Suprapubic skin (tissue), 4 donors: ENCODE results near the gene NMB. TPM values are rescaled to one million over a fixed set of nuclear protein-coding genes. Genes with fewer than 3 reads are reported as not detected.
A peak's percentile ranks its signal among the peaks of the same experiment; 100 is the strongest.

Source experiments
- DNase-seq, 2 donors: peaks; one replicate each; pipeline ENCODE4 v3.0.0-alpha.2; 2019; ENCODE audit warnings: low spot score in 2 of 2
- H3K27ac ChIP-seq: fragments of 200-600 bp; sonication (generic); one replicate; pipeline ENCODE4 v1.5.1; 2019
- H3K27me3 ChIP-seq: fragments of 200-600 bp; sonication (generic); one replicate; pipeline ENCODE4 v1.5.1; 2019
- H3K36me3 ChIP-seq: fragments of 200-600 bp; sonication (generic); one replicate; pipeline ENCODE4 v1.5.1; 2019
- H3K4me1 ChIP-seq: fragments of 200-600 bp; sonication (generic); one replicate; pipeline ENCODE4 v1.5.1; 2019
- H3K4me3 ChIP-seq: fragments of 200-600 bp; sonication (generic); one replicate; pipeline ENCODE4 v1.5.1; 2019; ENCODE audit warnings: mild to moderate bottlenecking
- H3K9me3 ChIP-seq: fragments of 200-600 bp; sonication (generic); one replicate; pipeline ENCODE4 v1.5.1; 2019
- CTCF ChIP-seq, 2 donors: fragments of 200-600 bp in 1 of 2; fragments of 450-650 bp in 1 of 2; sonication (generic) in 1 of 2; IDR thresholded peaks; one replicate each; pipeline ENCODE4 v1.5.1; 2016 to 2019; ENCODE audit warnings: antibody characterized with exemption in 2 of 2, mild to moderate bottlenecking in 1 of 2, moderate library complexity in 1 of 2
- EP300 ChIP-seq: sonication (generic); formaldehyde crosslinking; IDR thresholded peaks from one replicate; pipeline ENCODE4 v1.6.1; 2017; ENCODE audit warnings: antibody characterized with exemption
- POLR2A ChIP-seq, 2 donors: fragments of 450-650 bp; IDR thresholded peaks; one replicate each; pipeline ENCODE4 v1.6.1; 2017; ENCODE audit warnings: antibody characterized with exemption in 2 of 2, mild to moderate bottlenecking in 2 of 2, moderate library complexity in 2 of 2
- POLR2AphosphoS5 ChIP-seq, 3 donors: sonication (generic); formaldehyde crosslinking; IDR thresholded peaks; one replicate each; pipeline ENCODE4 v1.6.1; 2017; ENCODE audit warnings: antibody characterized with exemption in 3 of 3
- WGBS: methylation state at CpG from one replicate; pipeline ENCODE4 v1.1.5; 2018; 5-methylcytosine and 5-hydroxymethylcytosine counted together
- total RNA-seq, 4 donors: library from RNA; depleted of rRNA; stranded (reverse); fragments of >200 nt; gene quantifications; one replicate each; pipeline ENCODE4 v1.1.0, GENCODE V29; 2016

NMB gene
- total RNA-seq, 4 donors from 2014 or later: 2.2 to 6.7 (median 3.5) TPM

- TF ChIP-seq EP300 (no peak), CTCF (IDR thresholded peaks at IDR 0.05) (no peak), POLR2AphosphoS5 (IDR thresholded peaks at IDR 0.05) (no peak), POLR2A (IDR thresholded peaks at IDR 0.05) (no peak)
- no peak overlapping the region for H3K4me3 ChIP-seq
- no peak overlapping the region for H3K27ac ChIP-seq
- DNase-seq: no peak
- H3K4me1 ChIP-seq: peaks cover 6% of the 10 kb centered on the region
- H3K36me3 ChIP-seq: peaks cover 49% of the 10 kb centered on the region
- H3K27me3 ChIP-seq: no peaks in the 10 kb centered on the region
- 81% methylated on average over 2 of the region's 2 CpGs for WGBS
- H3K9me3 ChIP-seq: no peaks in the 10 kb centered on the region
Measured at GRCh38 chr15:84666373-84666772, 8.4 kb upstream of the NMB start.

DNA sequence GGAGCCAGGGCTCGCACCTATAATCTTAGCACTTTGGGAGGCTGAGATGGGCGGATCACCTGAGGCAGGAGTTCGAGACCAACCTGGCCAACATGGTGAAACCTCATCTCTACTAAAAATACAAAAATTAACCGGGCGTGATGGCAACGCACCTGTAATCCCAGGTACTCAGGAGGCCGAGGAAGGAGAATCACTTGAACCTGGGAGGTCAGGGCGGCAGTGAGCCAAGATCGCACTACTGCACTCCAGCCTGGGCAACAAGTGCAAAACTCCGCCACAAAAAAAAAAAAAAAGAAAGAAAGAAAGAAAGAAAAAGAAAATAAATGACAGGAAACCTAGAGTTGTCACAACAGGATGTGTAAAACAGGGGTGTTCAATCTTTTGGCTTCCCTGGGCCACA lies 3.0 kb upstream of the NMB start:
- no peak for DNase-seq
- Histone ChIP-seq H3K27ac (no peak overlapping the region), H3K9me3 (no peaks in the 10 kb centered on the region), H3K4me3 (no peak overlapping the region), H3K27me3 (no peaks in the 10 kb centered on the region), H3K4me1 (peaks cover 21% of the 10 kb centered on the region), H3K36me3 (peaks cover 14% of the 10 kb centered on the region)
- 96% methylated on average over 10 of the region's 10 CpGs for WGBS
- TF ChIP-seq POLR2A (IDR thresholded peaks at IDR 0.05): no peak
- TF ChIP-seq EP300: no peak
- TF ChIP-seq CTCF (IDR thresholded peaks at IDR 0.05): no peak
- no peak for TF ChIP-seq POLR2AphosphoS5 (IDR thresholded peaks at IDR 0.05)

GRCh38 chr15:84659904-84660781 lies 2.1 kb upstream of the NMB start:
- H3K27ac ChIP-seq: no peak overlapping the region
- H3K4me1 ChIP-seq: peaks cover 26% of the 10 kb centered on the region
- H3K27me3 ChIP-seq: no peaks in the 10 kb centered on the region
- no peak overlapping the region for H3K4me3 ChIP-seq
- no peak for DNase-seq
- no peaks in the 10 kb centered on the region for H3K9me3 ChIP-seq
- TF ChIP-seq POLR2A (IDR thresholded peaks at IDR 0.05): no peak
- TF ChIP-seq POLR2AphosphoS5 (IDR thresholded peaks at IDR 0.05): no peak
- no peak for TF ChIP-seq EP300
- no peak for TF ChIP-seq CTCF (IDR thresholded peaks at IDR 0.05)
- WGBS: 80% methylated on average over 4 of the region's 4 CpGs
- peaks cover 5% of the 10 kb centered on the region for H3K36me3 ChIP-seq

GRCh38 chr15:84658788-84659411 lies 901 bp upstream of the NMB start:
- H3K4me1 ChIP-seq: peaks cover 32% of the 10 kb centered on the region
- no peaks in the 10 kb centered on the region for H3K9me3 ChIP-seq
- H3K4me3 ChIP-seq: peak overlapping the region; percentile 74
- H3K36me3 ChIP-seq: no peaks in the 10 kb centered on the region
- H3K27me3 ChIP-seq: no peaks in the 10 kb centered on the region
- 37% methylated on average over 6 of the region's 7 CpGs for WGBS
- no peak for DNase-seq
- TF ChIP-seq CTCF (IDR thresholded peaks at IDR 0.05): no peak
- TF ChIP-seq POLR2AphosphoS5 (IDR thresholded peaks at IDR 0.05): no peak
- peak overlapping the region; percentile 76 for H3K27ac ChIP-seq

- no peak for TF ChIP-seq POLR2A (IDR thresholded peaks at IDR 0.05)
- WGBS: 35% methylated on average over 7 of the region's 17 CpGs
- H3K4me1 ChIP-seq: peaks cover 43% of the 10 kb centered on the region
- H3K4me3 ChIP-seq: peak overlapping the region; percentile 74
- H3K27ac ChIP-seq: peak overlapping the region; percentile 76
- H3K9me3 ChIP-seq: no peaks in the 10 kb centered on the region
- no peaks in the 10 kb centered on the region for H3K27me3 ChIP-seq
- no peak for DNase-seq
- H3K36me3 ChIP-seq: no peaks in the 10 kb centered on the region
Measured at GRCh38 chr15:84657748-84658079, 285 bp downstream of the NMB start.
